GM23338 (cell line): ENCODE data around the gene GOLGB1. TPM values are rescaled to one million over a fixed set of nuclear protein-coding genes. Genes with fewer than 3 reads are reported as not detected.

ENCODE experiments used
- ATAC-seq: fragments of 200-7000 bp; cut with Tn5 transposase; 3 replicates; pipeline ENCODE4 v1.9.1; 2020
- DNase-seq: peaks from one replicate; pipeline ENCODE4 v3.0.0-alpha.2; 2015; ENCODE audit warnings: low spot score
- H2AFZ ChIP-seq: fragments of 200-600 bp; sonication (generic); 2 replicates; pipeline ENCODE4 v1.8.0; 2016; ENCODE audit warnings: antibody characterized with exemption, mild to moderate bottlenecking, moderate library complexity
- H3F3A ChIP-seq: fragments of 200-600 bp; sonication (generic); replicated peaks from 2 replicates; pipeline ENCODE4 v1.8.0; 2017; ENCODE audit warnings: antibody characterized with exemption, mixed run types, low read depth
- H3K27ac ChIP-seq: fragments of 200-600 bp; sonication (generic); 2 replicates; pipeline ENCODE4 v1.6.1; 2016; ENCODE audit warnings: low read depth
- H3K27me3 ChIP-seq: fragments of 200-600 bp; sonication (generic); 2 replicates; pipeline ENCODE4 v1.8.0; 2016; ENCODE audit warnings: mild to moderate bottlenecking, mixed run types, moderate library complexity; ENCODE audit not compliant: insufficient read depth
- H3K36me3 ChIP-seq: fragments of 200-600 bp; sonication (generic); 2 replicates; pipeline ENCODE4 v1.8.0; 2016; ENCODE audit warnings: mild to moderate bottlenecking; ENCODE audit not compliant: insufficient read depth
- H3K4me1 ChIP-seq: fragments of 200-600 bp; sonication (generic); 2 replicates; pipeline ENCODE4 v1.8.0; 2016; ENCODE audit warnings: mild to moderate bottlenecking, moderate library complexity; ENCODE audit not compliant: insufficient read depth
- H3K4me2 ChIP-seq: fragments of 200-600 bp; sonication (generic); 2 replicates; pipeline ENCODE4 v1.7.1; 2017; ENCODE audit warnings: mixed run types
- H3K4me3 ChIP-seq: fragments of 200-600 bp; sonication (generic); 2 replicates; pipeline ENCODE4 v1.6.1; 2016; ENCODE audit warnings: mixed run types
- H3K79me2 ChIP-seq: fragments of 200-600 bp; sonication (generic); replicated peaks from 2 replicates; pipeline ENCODE4 v1.8.0; 2017; ENCODE audit warnings: mild to moderate bottlenecking; ENCODE audit not compliant: insufficient read depth
- H3K9me2 ChIP-seq: fragments of 200-600 bp; sonication (generic); 2 replicates; pipeline ENCODE4 v1.8.0; 2017; ENCODE audit not compliant: insufficient read depth
- H4K20me1 ChIP-seq: fragments of 200-600 bp; sonication (generic); replicated peaks from 2 replicates; pipeline ENCODE4 v1.8.0; 2017; ENCODE audit warnings: mild to moderate bottlenecking; ENCODE audit not compliant: insufficient read depth
- H3K27ac Mint-ChIP-seq: 2 replicates; pipeline ENCODE4 v1.8.0; 2020; ENCODE audit warnings: inconsistent platforms, mild to moderate bottlenecking, moderate library complexity, mixed read lengths
- H3K27me3 Mint-ChIP-seq: 3 replicates; pipeline ENCODE4 v1.8.0; 2022; ENCODE audit warnings: low read depth, mild to moderate bottlenecking, moderate library complexity, mixed read lengths, inconsistent platforms; ENCODE audit not compliant: insufficient read depth, poor library complexity
- H3K36me3 Mint-ChIP-seq: 3 replicates; pipeline ENCODE4 v1.8.0; 2021; ENCODE audit warnings: low read depth, mild to moderate bottlenecking, inconsistent platforms, moderate library complexity, mixed read lengths
- H3K4me1 Mint-ChIP-seq: 3 replicates; pipeline ENCODE4 v1.8.0; 2020; ENCODE audit warnings: mild to moderate bottlenecking, inconsistent platforms, mixed read lengths
- H3K4me3 Mint-ChIP-seq: 3 replicates; pipeline ENCODE4 v1.8.0; 2021; ENCODE audit warnings: moderate library complexity, mild to moderate bottlenecking, inconsistent platforms, mixed read lengths
- H3K9me3 Mint-ChIP-seq: 3 replicates; pipeline ENCODE4 v1.8.0; 2020; ENCODE audit warnings: moderate library complexity, mild to moderate bottlenecking, inconsistent platforms, mixed read lengths
- CTCF ChIP-seq, 2 experiments: fragments of 200-600 bp in 1 of 2; sonication (generic) in 1 of 2; conservative IDR thresholded peaks; 2 replicates each; pipeline versions ENCODE4 v1.5.1 to v1.6.1; 2016 to 2017; ENCODE audit warnings: antibody characterized with exemption in 2 of 2, low read depth in 2 of 2, mild to moderate bottlenecking in 2 of 2, moderate library complexity in 1 of 2
- EZH2phosphoT487 ChIP-seq: fragments of 200-600 bp; sonication (generic); IDR thresholded peaks from one replicate; pipeline ENCODE4 v1.8.1; 2018; ENCODE audit warnings: antibody characterized with exemption; ENCODE audit not compliant: unreplicated experiment
- JUNB ChIP-seq: IDR thresholded peaks from one replicate; pipeline ENCODE4 v1.6.1; 2016; ENCODE audit warnings: antibody characterized with exemption; ENCODE audit not compliant: unreplicated experiment
- NANOG ChIP-seq: IDR thresholded peaks from 2 replicates; pipeline ENCODE4 v1.6.1; 2016; ENCODE audit warnings: antibody characterized with exemption, borderline replicate concordance
- POLR2AphosphoS5 ChIP-seq: IDR thresholded peaks from 2 replicates; pipeline ENCODE4 v1.6.1; 2016; ENCODE audit warnings: antibody characterized with exemption, low read depth
- STAT1 ChIP-seq: IDR thresholded peaks from one replicate; pipeline ENCODE4 v1.6.1; 2016; ENCODE audit warnings: antibody characterized with exemption; ENCODE audit not compliant: unreplicated experiment
- ZNF114 ChIP-seq: fragments of 250-450 bp; sonication (Bioruptor Pico); IDR thresholded peaks from 2 replicates; pipeline ENCODE4 v1.5.0; 2020; ENCODE audit warnings: mild to moderate bottlenecking, moderate library complexity
- ZNF331 ChIP-seq: fragments of 250-450 bp; sonication (Bioruptor Pico); IDR thresholded peaks from 2 replicates; pipeline ENCODE4 v1.5.0; 2020; ENCODE audit warnings: low read depth, mild to moderate bottlenecking, moderate library complexity
- ZNF462 ChIP-seq: fragments of 250-450 bp; sonication (Bioruptor Pico); IDR thresholded peaks from 2 replicates; pipeline ENCODE4 v1.5.0; 2020; ENCODE audit warnings: mild to moderate bottlenecking, moderate library complexity
- polyA plus RNA-seq: library from polyadenylated mRNA; unstranded; fragments of >200 nt; fragmentation: Nextera tagmentation; extraction: Ambion mirVana; gene quantifications from 2 replicates; pipeline ENCODE4 v1.2.1, GENCODE V29; 2016
- total RNA-seq: library from RNA; depleted of rRNA; stranded (reverse); fragments of >200 nt; shearing (Covaris generic); gene quantifications from 2 replicates; pipeline ENCODE4 v1.2.3, GENCODE V29; 2014

The GOLGB1 gene
- total and polyA plus RNA-seq, 2 experiments from 2014 or later, result 34.5 to 56.8 TPM

GRCh38 chr3:121705541-121705940 is 44.0 kb downstream of the GOLGB1 start:
- H3K4me2 ChIP-seq, result no peak overlapping the region
- H3F3A ChIP-seq, result no peaks in the 10 kb centered on the region
- H3K79me2 ChIP-seq, result no peaks in the 10 kb centered on the region
- Mint-ChIP-seq H3K27me3 (no peaks in the 10 kb centered on the region), H3K4me3 (no peak overlapping the region), H3K36me3 (peaks cover 24% of the 10 kb centered on the region), H3K4me1 (peaks cover 2% of the 10 kb centered on the region; the same call in 1 of the 3 replicates), H3K27ac (no peak overlapping the region; the same call in 1 of the 2 replicates), H3K9me3 (no peaks in the 10 kb centered on the region)
- H3K4me1 ChIP-seq, result no peaks in the 10 kb centered on the region
- H3K27ac ChIP-seq, result 0 out of 2 replicates have a peak overlapping the region, but pooled peaks have one; percentile 16
- ATAC-seq, result no peak
- no peak for DNase-seq
- H3K36me3 ChIP-seq, result no peaks in the 10 kb centered on the region
- no peak overlapping the region for H2AFZ ChIP-seq
- no peaks in the 10 kb centered on the region for H3K9me2 ChIP-seq
- H3K4me3 ChIP-seq, result no peak overlapping the region
- TF ChIP-seq JUNB, result no peak
- TF ChIP-seq EZH2phosphoT487, result no peak
- TF ChIP-seq POLR2AphosphoS5, result no peak
- no peak for TF ChIP-seq ZNF331 (CRISPR knock-in tag)
- TF ChIP-seq ZNF114, result no peak
- no peak for TF ChIP-seq CTCF (conservative IDR thresholded peaks at IDR 0.05; ENCODE audit: low read depth in 2 of 2)
- no peak for TF ChIP-seq STAT1
- TF ChIP-seq ZNF462 (CRISPR knock-in tag), result no peak
- TF ChIP-seq NANOG, result no peak
- H4K20me1 ChIP-seq, result no peaks in the 10 kb centered on the region
- no peaks in the 10 kb centered on the region for H3K27me3 ChIP-seq
